ENCODE results near the gene SFTPD.

SFTPD gene

GRCh38 chr10:79932841-79933379, 16.0 kb downstream of the SFTPD start:
- H3K4me1 ChIP-seq (ENCODE audit: insufficient read depth, low read length), result no peaks in the 10 kb centered on the region
- no peaks in the 10 kb centered on the region for H3K36me3 ChIP-seq (ENCODE audit: insufficient read depth, low read length)
- H3K9ac ChIP-seq (ENCODE audit: low read length), result no peak overlapping the region
- H3K4me3 ChIP-seq (ENCODE audit: low read depth in 1 of 2, low read length in 2 of 2), result no peak overlapping the region
- H3K9me3 ChIP-seq (ENCODE audit: low read length), result no peaks in the 10 kb centered on the region
- H3K27ac ChIP-seq (ENCODE audit: low read depth, low read length), result no peak overlapping the region
- H3K27me3 ChIP-seq (ENCODE audit: control insufficient read depth in 1 of 2, insufficient read depth in 2 of 2, low read length in 2 of 2), result peaks cover 6 to 11% of the 10 kb centered on the region in 2 donors

- H3K4me3 ChIP-seq (ENCODE audit: low read depth in 1 of 2, low read length in 2 of 2), result no peak overlapping the region
- H3K9ac ChIP-seq (ENCODE audit: low read length), result no peak overlapping the region
- H3K9me3 ChIP-seq (ENCODE audit: low read length), result no peaks in the 10 kb centered on the region
- peaks cover 6 to 11% of the 10 kb centered on the region in 2 donors for H3K27me3 ChIP-seq (ENCODE audit: control insufficient read depth in 1 of 2, insufficient read depth in 2 of 2, low read length in 2 of 2)
- no peaks in the 10 kb centered on the region for H3K36me3 ChIP-seq (ENCODE audit: insufficient read depth, low read length)
- H3K4me1 ChIP-seq (ENCODE audit: insufficient read depth, low read length), result no peaks in the 10 kb centered on the region
- no peak overlapping the region for H3K27ac ChIP-seq (ENCODE audit: low read depth, low read length)
Observed at GRCh38 chr10:79932307-79932706, 16.6 kb downstream of the SFTPD start.

- no peak overlapping the region for H3K9ac ChIP-seq (ENCODE audit: low read length)
- no peak overlapping the region for H3K27ac ChIP-seq (ENCODE audit: low read depth, low read length)
Observed at GRCh38 chr10:79930751-79931150, 18.2 kb downstream of the SFTPD start.

GRCh38 chr10:79930267-79930666, 18.6 kb downstream of the SFTPD start:
- H3K27me3 ChIP-seq (ENCODE audit: control insufficient read depth in 1 of 2, insufficient read depth in 2 of 2, low read length in 2 of 2), result peaks cover 6 to 11% of the 10 kb centered on the region in 2 donors
- H3K9me3 ChIP-seq (ENCODE audit: low read length), result no peaks in the 10 kb centered on the region
- no peaks in the 10 kb centered on the region for H3K4me1 ChIP-seq (ENCODE audit: insufficient read depth, low read length)
- no peak overlapping the region for H3K4me3 ChIP-seq (ENCODE audit: low read depth in 1 of 2, low read length in 2 of 2)
- H3K27ac ChIP-seq (ENCODE audit: low read depth, low read length), result no peak overlapping the region
- H3K36me3 ChIP-seq (ENCODE audit: insufficient read depth, low read length), result no peaks in the 10 kb centered on the region
- H3K9ac ChIP-seq (ENCODE audit: low read length), result no peak overlapping the region

More at GRCh38 chr10:79930751-79931150, 18.2 kb downstream of the SFTPD start:
- Histone ChIP-seq H3K4me1 (ENCODE audit: insufficient read depth, low read length) (no peaks in the 10 kb centered on the region), H3K36me3 (ENCODE audit: insufficient read depth, low read length) (no peaks in the 10 kb centered on the region), H3K9me3 (ENCODE audit: low read length) (no peaks in the 10 kb centered on the region), H3K27me3 (ENCODE audit: control insufficient read depth in 1 of 2, insufficient read depth in 2 of 2, low read length in 2 of 2) (peaks cover 6 to 11% of the 10 kb centered on the region in 2 donors), H3K4me3 (ENCODE audit: low read depth in 1 of 2, low read length in 2 of 2) (no peak overlapping the region)

GRCh38 chr10:79929409-79929904, 19.4 kb downstream of the SFTPD start:
- H3K4me3 ChIP-seq (ENCODE audit: low read depth in 1 of 2, low read length in 2 of 2), result no peak overlapping the region
- H3K9ac ChIP-seq (ENCODE audit: low read length), result no peak overlapping the region
- H3K4me1 ChIP-seq (ENCODE audit: insufficient read depth, low read length), result no peaks in the 10 kb centered on the region
- peaks cover 6 to 11% of the 10 kb centered on the region in 2 donors for H3K27me3 ChIP-seq (ENCODE audit: control insufficient read depth in 1 of 2, insufficient read depth in 2 of 2, low read length in 2 of 2)
- H3K27ac ChIP-seq (ENCODE audit: low read depth, low read length), result no peak overlapping the region
- no peaks in the 10 kb centered on the region for H3K9me3 ChIP-seq (ENCODE audit: low read length)
- H3K36me3 ChIP-seq (ENCODE audit: insufficient read depth, low read length), result no peaks in the 10 kb centered on the region

GRCh38 chr10:79928028-79928583, 20.8 kb downstream of the SFTPD start:
- H3K27ac ChIP-seq (ENCODE audit: low read depth, low read length), result no peak overlapping the region
- H3K4me1 ChIP-seq (ENCODE audit: insufficient read depth, low read length), result no peaks in the 10 kb centered on the region

GRCh38 chr10:79927111-79927828, 21.6 kb downstream of the SFTPD start:
- Histone ChIP-seq H3K4me3 (ENCODE audit: low read depth in 1 of 2, low read length in 2 of 2) (no peak overlapping the region), H3K4me1 (ENCODE audit: insufficient read depth, low read length) (no peaks in the 10 kb centered on the region), H3K36me3 (ENCODE audit: insufficient read depth, low read length) (no peaks in the 10 kb centered on the region), H3K27ac (ENCODE audit: low read depth, low read length) (no peak overlapping the region), H3K27me3 (ENCODE audit: control insufficient read depth in 1 of 2, insufficient read depth in 2 of 2, low read length in 2 of 2) (peaks cover 6 to 11% of the 10 kb centered on the region in 2 donors), H3K9me3 (ENCODE audit: low read length) (no peaks in the 10 kb centered on the region), H3K9ac (ENCODE audit: low read length) (no peak overlapping the region)

More at GRCh38 chr10:79928028-79928583, 20.8 kb downstream of the SFTPD start:
- H3K27me3 ChIP-seq (ENCODE audit: control insufficient read depth in 1 of 2, insufficient read depth in 2 of 2, low read length in 2 of 2), result peaks cover 6 to 11% of the 10 kb centered on the region in 2 donors
- H3K9me3 ChIP-seq (ENCODE audit: low read length), result no peaks in the 10 kb centered on the region
- no peak overlapping the region for H3K4me3 ChIP-seq (ENCODE audit: low read depth in 1 of 2, low read length in 2 of 2)
- H3K9ac ChIP-seq (ENCODE audit: low read length), result no peak overlapping the region
- H3K36me3 ChIP-seq (ENCODE audit: insufficient read depth, low read length), result no peaks in the 10 kb centered on the region

- H3K4me1 ChIP-seq (ENCODE audit: insufficient read depth, low read length), result no peaks in the 10 kb centered on the region
- H3K9me3 ChIP-seq (ENCODE audit: low read length), result no peaks in the 10 kb centered on the region
- no peak overlapping the region for H3K27ac ChIP-seq (ENCODE audit: low read depth, low read length)
- peaks cover 6 to 11% of the 10 kb centered on the region in 2 donors for H3K27me3 ChIP-seq (ENCODE audit: control insufficient read depth in 1 of 2, insufficient read depth in 2 of 2, low read length in 2 of 2)
- no peak overlapping the region for H3K4me3 ChIP-seq (ENCODE audit: low read depth in 1 of 2, low read length in 2 of 2)
- H3K9ac ChIP-seq (ENCODE audit: low read length), result no peak overlapping the region
- no peaks in the 10 kb centered on the region for H3K36me3 ChIP-seq (ENCODE audit: insufficient read depth, low read length)
Observed at GRCh38 chr10:79926037-79926436, 22.9 kb downstream of the SFTPD start.

- H3K4me1 ChIP-seq (ENCODE audit: insufficient read depth, low read length), result no peaks in the 10 kb centered on the region
- H3K36me3 ChIP-seq (ENCODE audit: insufficient read depth, low read length), result no peaks in the 10 kb centered on the region
- no peak overlapping the region for H3K4me3 ChIP-seq (ENCODE audit: low read depth in 1 of 2, low read length in 2 of 2)
- peaks cover 6 to 9% of the 10 kb centered on the region in 2 donors for H3K27me3 ChIP-seq (ENCODE audit: control insufficient read depth in 1 of 2, insufficient read depth in 2 of 2, low read length in 2 of 2)
- no peak overlapping the region for H3K27ac ChIP-seq (ENCODE audit: low read depth, low read length)
- no peak overlapping the region for H3K9ac ChIP-seq (ENCODE audit: low read length)
- no peaks in the 10 kb centered on the region for H3K9me3 ChIP-seq (ENCODE audit: low read length)
Observed at GRCh38 chr10:79925614-79926013, 23.3 kb downstream of the SFTPD start.

- H3K27me3 ChIP-seq (ENCODE audit: control insufficient read depth in 1 of 2, insufficient read depth in 2 of 2, low read length in 2 of 2), result no peaks in the 10 kb centered on the region
- no peak overlapping the region for H3K9ac ChIP-seq (ENCODE audit: low read length)
- no peaks in the 10 kb centered on the region for H3K36me3 ChIP-seq (ENCODE audit: insufficient read depth, low read length)
- H3K27ac ChIP-seq (ENCODE audit: low read depth, low read length), result no peak overlapping the region
- H3K4me1 ChIP-seq (ENCODE audit: insufficient read depth, low read length), result no peaks in the 10 kb centered on the region
- no peaks in the 10 kb centered on the region for H3K9me3 ChIP-seq (ENCODE audit: low read length)
- no peak overlapping the region for H3K4me3 ChIP-seq (ENCODE audit: low read depth in 1 of 2, low read length in 2 of 2)
Observed at GRCh38 chr10:79923669-79924068, 25.2 kb downstream of the SFTPD start.

GRCh38 chr10:79923145-79923544, 25.8 kb downstream of the SFTPD start:
- Histone ChIP-seq H3K4me3 (ENCODE audit: low read depth in 1 of 2, low read length in 2 of 2) (no peak overlapping the region), H3K27ac (ENCODE audit: low read depth, low read length) (no peak overlapping the region), H3K36me3 (ENCODE audit: insufficient read depth, low read length) (no peaks in the 10 kb centered on the region), H3K4me1 (ENCODE audit: insufficient read depth, low read length) (no peaks in the 10 kb centered on the region), H3K9ac (ENCODE audit: low read length) (no peak overlapping the region), H3K9me3 (ENCODE audit: low read length) (no peaks in the 10 kb centered on the region), H3K27me3 (ENCODE audit: control insufficient read depth in 1 of 2, insufficient read depth in 2 of 2, low read length in 2 of 2) (no peaks in the 10 kb centered on the region)
